ENCODE results near the gene RPL37.

The RPL37 gene

DNA sequence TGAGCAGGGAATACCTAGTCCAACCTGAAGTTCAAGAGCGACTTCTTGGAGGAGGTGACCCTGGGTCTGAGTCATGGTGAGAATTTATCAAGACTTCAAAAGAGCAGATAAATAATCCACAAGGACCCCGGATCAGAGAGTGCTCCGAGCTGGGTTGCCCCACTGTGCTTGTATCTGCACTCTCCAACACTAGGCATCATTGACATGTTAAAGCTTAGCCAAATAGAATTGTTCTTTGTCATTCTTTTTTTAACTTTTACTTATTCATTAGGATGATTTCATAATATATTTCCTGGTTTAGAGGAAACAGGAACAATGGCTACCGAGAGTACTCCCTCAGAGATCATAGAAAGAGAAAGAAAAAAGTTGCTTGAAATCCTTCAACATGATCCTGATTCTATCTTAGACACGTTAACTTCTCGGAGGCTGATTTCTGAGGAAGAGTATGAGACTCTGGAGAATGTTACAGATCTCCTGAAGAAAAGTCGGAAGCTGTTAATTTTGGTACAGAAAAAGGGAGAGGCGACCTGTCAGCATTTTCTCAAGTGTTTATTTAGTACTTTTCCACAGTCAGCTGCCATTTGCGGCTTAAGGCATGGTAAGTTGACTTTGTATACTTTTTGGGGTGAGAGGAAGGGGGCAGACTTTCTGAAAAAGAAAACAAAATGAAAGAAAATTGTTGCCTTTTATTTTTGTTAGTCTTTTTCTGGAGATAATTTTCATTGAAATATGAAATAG is 6.2 kb upstream of the RPL37 start, which contains the start of gene CARD6 (continued):
- TF ChIP-seq, protein P1, sequence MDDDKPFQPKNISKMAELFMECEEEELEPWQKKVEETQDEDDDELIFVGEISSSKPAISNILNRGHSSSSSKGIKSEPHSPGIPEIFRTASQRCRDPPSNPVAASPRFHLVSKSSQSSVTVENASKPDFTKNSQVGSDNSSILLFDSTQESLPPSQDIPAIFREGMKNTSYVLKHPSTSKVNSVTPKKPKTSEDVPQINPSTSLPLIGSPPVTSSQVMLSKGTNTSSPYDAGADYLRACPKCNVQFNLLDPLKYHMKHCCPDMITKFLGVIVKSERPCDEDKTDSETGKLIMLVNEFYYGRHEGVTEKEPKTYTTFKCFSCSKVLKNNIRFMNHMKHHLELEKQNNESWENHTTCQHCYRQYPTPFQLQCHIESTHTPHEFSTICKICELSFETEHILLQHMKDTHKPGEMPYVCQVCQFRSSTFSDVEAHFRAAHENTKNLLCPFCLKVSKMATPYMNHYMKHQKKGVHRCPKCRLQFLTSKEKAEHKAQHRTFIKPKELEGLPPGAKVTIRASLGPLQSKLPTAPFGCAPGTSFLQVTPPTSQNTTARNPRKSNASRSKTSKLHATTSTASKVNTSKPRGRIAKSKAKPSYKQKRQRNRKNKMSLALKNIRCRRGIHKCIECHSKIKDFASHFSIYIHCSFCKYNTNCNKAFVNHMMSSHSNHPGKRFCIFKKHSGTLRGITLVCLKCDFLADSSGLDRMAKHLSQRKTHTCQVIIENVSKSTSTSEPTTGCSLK (tag by site-specific recombination; IDR thresholded peaks at IDR 0.05): no peak
- TF ChIP-seq ZNF548 (tag by site-specific recombination; IDR thresholded peaks at IDR 0.05): no peak
- TF ChIP-seq ZNF544 (tag by site-specific recombination; IDR thresholded peaks at IDR 0.05): no peak
- TF ChIP-seq ZNF10 (tag by site-specific recombination; IDR thresholded peaks at IDR 0.05): no peak
- 0 out of 2 replicates have a peak, but pooled peaks have one; percentile 49 for TF ChIP-seq ZNF2 (tag by site-specific recombination; IDR thresholded peaks at IDR 0.05)
- TF ChIP-seq, protein P2, sequence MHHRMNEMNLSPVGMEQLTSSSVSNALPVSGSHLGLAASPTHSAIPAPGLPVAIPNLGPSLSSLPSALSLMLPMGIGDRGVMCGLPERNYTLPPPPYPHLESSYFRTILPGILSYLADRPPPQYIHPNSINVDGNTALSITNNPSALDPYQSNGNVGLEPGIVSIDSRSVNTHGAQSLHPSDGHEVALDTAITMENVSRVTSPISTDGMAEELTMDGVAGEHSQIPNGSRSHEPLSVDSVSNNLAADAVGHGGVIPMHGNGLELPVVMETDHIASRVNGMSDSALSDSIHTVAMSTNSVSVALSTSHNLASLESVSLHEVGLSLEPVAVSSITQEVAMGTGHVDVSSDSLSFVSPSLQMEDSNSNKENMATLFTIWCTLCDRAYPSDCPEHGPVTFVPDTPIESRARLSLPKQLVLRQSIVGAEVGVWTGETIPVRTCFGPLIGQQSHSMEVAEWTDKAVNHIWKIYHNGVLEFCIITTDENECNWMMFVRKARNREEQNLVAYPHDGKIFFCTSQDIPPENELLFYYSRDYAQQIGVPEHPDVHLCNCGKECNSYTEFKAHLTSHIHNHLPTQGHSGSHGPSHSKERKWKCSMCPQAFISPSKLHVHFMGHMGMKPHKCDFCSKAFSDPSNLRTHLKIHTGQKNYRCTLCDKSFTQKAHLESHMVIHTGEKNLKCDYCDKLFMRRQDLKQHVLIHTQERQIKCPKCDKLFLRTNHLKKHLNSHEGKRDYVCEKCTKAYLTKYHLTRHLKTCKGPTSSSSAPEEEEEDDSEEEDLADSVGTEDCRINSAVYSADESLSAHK (tag by site-specific recombination; IDR thresholded peaks at IDR 0.05): no peak
- no peak for TF ChIP-seq SETDB1 (IDR thresholded peaks at IDR 0.05; ENCODE audit: insufficient read length, low read length)
- no peak for TF ChIP-seq KLF9 (tag by site-specific recombination; IDR thresholded peaks at IDR 0.05; ENCODE audit: low read depth)
- no peak for TF ChIP-seq ZNF221 (tag by site-specific recombination; IDR thresholded peaks at IDR 0.05; ENCODE audit: borderline replicate concordance)
- no peak for TF ChIP-seq ZNF529 (tag by site-specific recombination; IDR thresholded peaks at IDR 0.05; ENCODE audit: insufficient replicate concordance)
- no peak for TF ChIP-seq ZNF776 (tag by site-specific recombination; IDR thresholded peaks at IDR 0.05; ENCODE audit: borderline replicate concordance)
- TF ChIP-seq WT1 (tag by site-specific recombination; IDR thresholded peaks at IDR 0.05): no peak

DNA sequence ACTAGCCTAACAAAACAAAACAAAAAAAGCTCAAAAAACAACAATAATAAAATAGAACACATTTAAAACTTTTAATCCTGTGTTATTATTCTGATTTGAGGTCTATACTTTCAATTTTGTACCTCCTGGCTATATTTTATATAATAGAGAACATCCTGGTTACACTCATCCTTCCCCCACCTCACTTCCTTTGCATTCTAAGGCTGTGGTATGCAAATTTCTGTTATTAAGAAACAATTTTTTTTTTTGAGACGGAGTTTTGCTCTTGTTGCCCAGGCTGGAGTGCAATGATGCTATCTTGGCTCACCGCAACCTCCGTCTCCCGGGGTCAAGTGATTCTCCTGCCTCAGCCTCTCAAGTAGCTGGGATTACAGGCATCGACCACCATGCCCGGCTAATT is 3.1 kb upstream of the RPL37 start:
- TF ChIP-seq, protein P1 (tag by site-specific recombination; IDR thresholded peaks at IDR 0.05): no peak
- TF ChIP-seq ZNF629 (tag by site-specific recombination; IDR thresholded peaks at IDR 0.05) (no peak), ZNF600 (tag by site-specific recombination; IDR thresholded peaks at IDR 0.05) (no peak), ZNF624 (tag by site-specific recombination; IDR thresholded peaks at IDR 0.05) (no peak), ZNF366 (tag by site-specific recombination; conservative IDR thresholded peaks at IDR 0.05) (no peak)
- TF ChIP-seq, protein P3, sequence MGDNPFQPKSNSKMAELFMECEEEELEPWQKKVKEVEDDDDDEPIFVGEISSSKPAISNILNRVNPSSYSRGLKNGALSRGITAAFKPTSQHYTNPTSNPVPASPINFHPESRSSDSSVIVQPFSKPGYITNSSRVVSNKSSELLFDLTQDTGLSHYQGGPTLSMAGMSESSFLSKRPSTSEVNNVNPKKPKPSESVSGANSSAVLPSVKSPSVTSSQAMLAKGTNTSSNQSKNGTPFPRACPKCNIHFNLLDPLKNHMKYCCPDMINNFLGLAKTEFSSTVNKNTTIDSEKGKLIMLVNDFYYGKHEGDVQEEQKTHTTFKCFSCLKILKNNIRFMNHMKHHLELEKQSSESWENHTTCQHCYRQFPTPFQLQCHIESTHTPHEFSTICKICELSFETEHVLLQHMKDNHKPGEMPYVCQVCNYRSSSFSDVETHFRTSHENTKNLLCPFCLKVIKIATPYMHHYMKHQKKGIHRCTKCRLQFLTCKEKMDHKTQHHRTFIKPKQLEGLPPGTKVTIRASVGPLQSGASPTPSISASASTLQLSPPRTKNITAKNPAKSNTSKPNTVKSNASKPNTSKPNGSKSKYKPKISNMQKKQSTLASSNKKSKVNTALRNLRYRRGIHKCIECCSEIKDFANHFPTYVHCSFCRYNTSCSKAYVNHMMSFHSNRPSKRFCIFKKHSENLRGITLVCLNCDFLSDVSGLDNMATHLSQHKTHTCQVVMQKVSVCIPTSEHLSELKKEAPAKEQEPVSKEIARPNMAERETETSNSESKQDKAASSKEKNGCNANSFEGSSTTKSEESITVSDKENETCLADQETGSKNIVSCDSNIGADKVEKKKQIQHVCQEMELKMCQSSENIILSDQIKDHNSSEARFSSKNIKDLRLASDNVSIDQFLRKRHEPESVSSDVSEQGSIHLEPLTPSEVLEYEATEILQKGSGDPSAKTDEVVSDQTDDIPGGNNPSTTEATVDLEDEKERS (tag by site-specific recombination; IDR thresholded peaks at IDR 0.05): no peak
- no peak overlapping the region for H3K4me3 ChIP-seq (ENCODE audit: low read depth, low read length)
- peaks cover 8 to 17% of the 10 kb centered on the region in 2 experiments for H3K36me3 ChIP-seq (ENCODE audit: control insufficient read depth in 2 of 2, insufficient read depth in 1 of 2, low read length in 2 of 2)
- ChIA-PET POLR2A (no interaction called here), CTCF (interaction anchor here (0.6 to 0.7 kb wide), 2 partner anchors 20 to 41 kb away, joined by 3 read pairs; no protein-coding TSS in a partner anchor)
- no peaks in the 10 kb centered on the region for H3K4me1 ChIP-seq (ENCODE audit: control insufficient read depth, insufficient read depth, low read length)
- no peaks in the 10 kb centered on the region for H3K9me3 ChIP-seq (ENCODE audit: control insufficient read depth, insufficient read depth, low read depth, low read length)
- H3K27ac ChIP-seq (ENCODE audit: extremely low read depth, low read depth, low read length): no peak overlapping the region

Data from HEK293 (cell line).